VCaP (cell line): ENCODE data around the gene SCP2.
"Not testable (repeated sequence)": the region's sequence is repeated elsewhere in the genome, so short reads cannot be mapped to it uniquely, and the experiment has no call there.

ENCODE experiments used
- H3K27ac ChIP-seq: fragments of 450-650 bp; 2 replicates; pipeline ENCODE4 v1.5.1; 2017
- CTCF ChIP-seq: fragments of 450-650 bp; conservative IDR thresholded peaks from 2 replicates; pipeline ENCODE4 v1.5.1; 2017; ENCODE audit warnings: mild to moderate bottlenecking, moderate library complexity

The SCP2 gene

DNA sequence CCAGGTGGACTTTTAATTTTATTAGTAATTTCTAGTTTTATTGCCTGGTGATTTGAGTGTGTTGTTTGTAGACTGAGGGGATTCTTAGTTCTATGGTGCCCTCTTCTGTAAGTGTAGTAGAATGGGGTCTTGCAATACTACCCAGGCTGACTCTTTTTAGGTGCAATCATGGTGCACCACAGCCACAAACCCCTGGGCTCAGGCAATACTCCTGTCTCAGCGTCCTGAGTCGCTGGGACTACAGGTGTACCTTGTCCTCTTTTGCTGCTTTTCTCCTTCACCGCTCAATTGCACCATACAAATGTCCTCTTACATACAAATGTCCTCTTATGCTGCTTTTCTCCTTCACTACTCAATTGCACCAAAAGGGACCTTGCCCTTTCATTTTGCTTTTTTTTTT, 43.1 kb downstream of the SCP2 start:
- peak; percentile 45 for TF ChIP-seq CTCF
- no peak overlapping the region for H3K27ac ChIP-seq

GRCh38 chr1:52973841-52974240, 46.8 kb downstream of the SCP2 start:
- no peak for TF ChIP-seq CTCF
- H3K27ac ChIP-seq, result no peak overlapping the region

GRCh38 chr1:52976183-52977035, 49.3 kb downstream of the SCP2 start:
- no peak overlapping the region for H3K27ac ChIP-seq

DNA sequence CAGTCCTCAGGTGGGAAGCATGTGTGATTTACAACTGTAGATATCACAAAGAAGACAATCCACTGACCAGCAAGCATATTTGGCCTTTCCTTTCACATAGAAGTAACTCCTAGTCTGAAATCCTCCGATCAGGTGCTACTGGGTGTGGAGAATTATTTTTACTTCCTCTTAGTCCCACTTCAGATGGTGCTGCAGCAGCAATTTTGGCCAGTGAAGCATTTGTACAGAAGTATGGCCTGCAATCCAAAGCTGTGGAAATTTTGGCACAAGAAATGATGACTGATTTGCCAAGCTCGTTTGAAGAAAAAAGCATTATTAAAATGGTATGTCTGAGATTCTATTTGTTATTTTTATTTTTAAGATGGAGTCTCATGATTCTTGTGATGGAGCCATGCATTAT, 51.0 kb downstream of the SCP2 start:
- no peak overlapping the region for H3K27ac ChIP-seq
- TF ChIP-seq CTCF, result no peak

More at GRCh38 chr1:52976183-52977035, 49.3 kb downstream of the SCP2 start:
- TF ChIP-seq CTCF, result no peak

DNA sequence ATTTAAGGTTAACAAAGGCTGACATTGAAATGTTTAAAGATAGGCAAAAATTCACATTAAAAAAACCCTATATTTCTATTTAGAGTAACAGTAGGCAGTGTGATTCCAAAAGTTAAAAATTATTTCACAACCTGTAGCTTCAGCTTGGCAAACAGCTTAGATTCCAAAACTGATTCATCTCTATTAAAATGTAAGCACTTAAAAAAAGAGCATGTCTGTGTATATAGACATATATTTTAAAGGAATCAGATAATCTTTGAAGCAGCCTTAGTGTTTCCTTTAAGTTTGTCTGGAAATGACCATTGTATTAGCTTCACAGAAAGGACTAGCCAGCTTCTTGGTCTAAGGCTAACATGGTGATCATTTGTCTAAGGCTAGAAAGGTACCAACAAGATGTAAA, 65.7 kb downstream of the SCP2 start:
- not testable (repeated sequence) for H3K27ac ChIP-seq

- TF ChIP-seq CTCF, result no peak
- no peak overlapping the region for H3K27ac ChIP-seq
These were observed 67.6 kb downstream of the SCP2 start for GRCh38 chr1:52994656-52995055.

- no peak overlapping the region for H3K27ac ChIP-seq
These were observed 69.6 kb downstream of the SCP2 start for GRCh38 chr1:52996653-52997052.

More at GRCh38 chr1:52996653-52997052, 69.6 kb downstream of the SCP2 start:
- no peak for TF ChIP-seq CTCF
